ENCODE data around the gene ANTXR2. TPM values are rescaled to one million over a fixed set of nuclear protein-coding genes. Genes with fewer than 3 reads are reported as not detected.

The ANTXR2 gene
- total RNA-seq, 1 donor from 2014 or later = 16.8 TPM

DNA sequence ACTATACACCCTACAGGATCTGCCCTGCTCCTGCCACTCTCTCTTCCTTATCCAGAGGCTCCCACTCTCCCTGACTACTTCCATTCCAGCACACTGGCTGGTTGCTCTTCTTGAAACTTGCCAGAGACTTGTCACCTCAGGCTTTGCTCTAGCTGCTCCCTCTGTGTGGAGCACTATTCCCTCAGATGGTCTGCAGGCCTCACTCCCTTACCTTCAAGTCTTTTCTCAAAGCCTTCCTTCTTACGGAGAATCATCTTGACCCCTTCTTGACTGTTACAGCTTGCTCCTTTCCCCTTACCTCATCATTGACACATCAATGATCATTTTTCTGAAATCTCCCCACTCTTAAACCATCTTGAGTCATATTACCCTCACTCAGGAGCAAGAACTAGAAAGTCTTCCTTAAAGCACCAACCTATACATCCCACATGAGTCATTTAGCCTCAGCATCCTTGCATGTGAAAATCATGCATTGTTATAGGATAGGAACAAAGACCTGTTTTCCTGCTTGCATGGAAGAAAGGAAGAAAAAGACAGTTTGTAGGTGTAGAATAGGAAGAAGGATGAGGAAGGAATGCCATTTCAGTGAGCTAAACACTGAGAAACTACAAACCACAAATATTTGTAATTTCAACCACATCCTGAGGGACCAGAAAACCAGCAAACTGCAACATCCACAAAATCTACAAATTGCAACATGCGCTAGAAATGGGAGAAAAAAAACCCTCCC lies 55.7 kb downstream of the ANTXR2 start:
- TF ChIP-seq, protein P1, sequence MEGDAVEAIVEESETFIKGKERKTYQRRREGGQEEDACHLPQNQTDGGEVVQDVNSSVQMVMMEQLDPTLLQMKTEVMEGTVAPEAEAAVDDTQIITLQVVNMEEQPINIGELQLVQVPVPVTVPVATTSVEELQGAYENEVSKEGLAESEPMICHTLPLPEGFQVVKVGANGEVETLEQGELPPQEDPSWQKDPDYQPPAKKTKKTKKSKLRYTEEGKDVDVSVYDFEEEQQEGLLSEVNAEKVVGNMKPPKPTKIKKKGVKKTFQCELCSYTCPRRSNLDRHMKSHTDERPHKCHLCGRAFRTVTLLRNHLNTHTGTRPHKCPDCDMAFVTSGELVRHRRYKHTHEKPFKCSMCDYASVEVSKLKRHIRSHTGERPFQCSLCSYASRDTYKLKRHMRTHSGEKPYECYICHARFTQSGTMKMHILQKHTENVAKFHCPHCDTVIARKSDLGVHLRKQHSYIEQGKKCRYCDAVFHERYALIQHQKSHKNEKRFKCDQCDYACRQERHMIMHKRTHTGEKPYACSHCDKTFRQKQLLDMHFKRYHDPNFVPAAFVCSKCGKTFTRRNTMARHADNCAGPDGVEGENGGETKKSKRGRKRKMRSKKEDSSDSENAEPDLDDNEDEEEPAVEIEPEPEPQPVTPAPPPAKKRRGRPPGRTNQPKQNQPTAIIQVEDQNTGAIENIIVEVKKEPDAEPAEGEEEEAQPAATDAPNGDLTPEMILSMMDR (IDR thresholded peaks at IDR 0.05) = no peak
- H3K27ac ChIP-seq = no peak overlapping the region
- H3K27me3 ChIP-seq = no peaks in the 10 kb centered on the region
- intact Hi-C loops (cut with DNase I) = no loop called here
- no peak for DNase-seq (ENCODE audit: low spot score in 2 of 2)
- H3K4me3 ChIP-seq = no peak overlapping the region
- H3K9me3 ChIP-seq = no peaks in the 10 kb centered on the region
- no peaks in the 10 kb centered on the region for H3K4me1 ChIP-seq
- H3K36me3 ChIP-seq = peaks cover 4 to 13% of the 10 kb centered on the region in 2 donors

DNA sequence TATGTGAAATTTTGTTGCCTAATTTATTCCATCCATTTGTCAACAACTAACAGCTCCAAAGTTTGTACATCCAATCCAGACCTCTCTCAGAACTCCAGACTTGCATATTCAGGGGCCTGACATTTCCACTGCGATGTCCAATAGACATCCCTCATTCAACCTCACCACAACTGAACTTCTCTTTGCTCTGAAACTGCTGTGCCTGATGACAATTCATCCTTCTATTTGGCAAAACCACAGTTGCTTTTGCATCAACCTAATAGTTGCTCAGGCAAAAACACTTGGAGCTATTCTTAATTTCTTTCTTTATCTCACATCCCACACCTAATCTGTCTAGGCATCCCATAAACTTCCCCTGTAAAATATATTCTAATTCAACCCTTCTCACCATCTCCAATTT lies 56.5 kb downstream of the ANTXR2 start:
- intact Hi-C loops (cut with DNase I) = no loop called here
- no peak for DNase-seq (ENCODE audit: low spot score in 2 of 2)
- Histone ChIP-seq H3K9me3 (no peaks in the 10 kb centered on the region), H3K27me3 (no peaks in the 10 kb centered on the region), H3K4me1 (no peaks in the 10 kb centered on the region), H3K4me3 (no peak overlapping the region), H3K27ac (no peak overlapping the region), H3K36me3 (peaks cover 4 to 13% of the 10 kb centered on the region in 2 donors)
- TF ChIP-seq, protein P1 (IDR thresholded peaks at IDR 0.05) = no peak

DNA sequence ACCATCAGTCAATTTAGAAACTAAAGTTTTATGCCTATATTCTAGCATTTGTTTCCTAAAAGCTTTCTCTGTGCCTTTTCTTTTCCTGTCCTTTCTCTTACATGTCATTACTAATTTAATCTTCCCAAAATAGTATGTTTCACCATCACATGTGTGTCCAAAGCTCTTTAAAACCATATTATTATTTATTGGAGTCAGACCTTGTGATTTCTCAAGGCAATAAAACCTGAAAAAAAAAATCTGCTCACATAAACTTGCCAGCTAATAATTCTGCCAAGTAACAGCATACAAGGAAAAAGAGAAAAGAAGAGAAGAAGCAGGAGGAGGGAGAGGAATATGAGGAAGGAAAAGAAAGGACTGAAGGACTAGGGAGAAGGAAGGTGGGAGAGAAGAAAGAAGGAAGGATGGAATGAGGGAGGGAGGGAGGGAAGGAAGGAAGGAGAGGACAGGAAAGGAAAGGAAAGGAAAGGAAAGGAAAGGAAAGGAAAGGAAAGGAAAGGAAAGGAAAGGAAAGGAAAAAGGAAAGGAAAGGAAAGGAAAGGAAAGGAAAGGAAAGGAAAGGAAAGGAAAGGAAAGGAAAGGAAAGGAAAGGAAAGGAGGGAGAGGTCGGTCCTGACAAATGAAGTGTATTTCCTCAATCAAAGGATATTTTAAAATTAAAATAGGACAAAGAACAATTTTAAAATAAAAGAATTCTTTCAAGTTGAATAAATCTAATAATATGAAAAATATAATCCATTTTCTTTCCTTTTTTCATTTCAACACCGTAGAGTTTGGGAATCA lies 57.4 kb downstream of the ANTXR2 start:
- Histone ChIP-seq H3K36me3 (peaks cover 4 to 13% of the 10 kb centered on the region in 2 donors), H3K27me3 (no peaks in the 10 kb centered on the region), H3K4me1 (no peaks in the 10 kb centered on the region), H3K9me3 (no peaks in the 10 kb centered on the region), H3K27ac (no peak overlapping the region), H3K4me3 (no peak overlapping the region)
- intact Hi-C loops (cut with DNase I) = no loop called here
- TF ChIP-seq, protein P1 (IDR thresholded peaks at IDR 0.05) = no peak
- no peak for DNase-seq (ENCODE audit: low spot score in 2 of 2)

DNA sequence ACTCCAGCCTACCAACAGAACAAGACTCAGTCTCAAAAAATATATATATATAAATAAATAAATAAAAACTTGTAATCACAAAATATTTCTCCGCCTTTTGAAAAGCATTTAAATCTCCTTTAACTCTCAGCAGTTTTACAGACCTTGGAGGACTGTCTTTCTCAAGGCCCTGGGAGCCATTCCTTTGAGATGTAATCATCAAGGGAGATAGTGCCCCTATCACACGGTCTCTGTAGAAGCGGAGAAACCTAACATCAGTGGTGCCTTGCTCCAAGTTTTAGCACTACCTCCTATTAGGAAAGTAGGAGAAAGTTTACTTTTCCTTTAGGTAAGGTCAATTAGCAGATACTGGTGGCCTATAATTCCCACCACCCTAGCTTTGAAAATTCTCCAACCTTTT lies 58.5 kb downstream of the ANTXR2 start:
- Histone ChIP-seq H3K36me3 (peaks cover 4 to 10% of the 10 kb centered on the region in 2 donors), H3K27ac (no peak overlapping the region)
- TF ChIP-seq, protein P1 (IDR thresholded peaks at IDR 0.05) = no peak

DNA sequence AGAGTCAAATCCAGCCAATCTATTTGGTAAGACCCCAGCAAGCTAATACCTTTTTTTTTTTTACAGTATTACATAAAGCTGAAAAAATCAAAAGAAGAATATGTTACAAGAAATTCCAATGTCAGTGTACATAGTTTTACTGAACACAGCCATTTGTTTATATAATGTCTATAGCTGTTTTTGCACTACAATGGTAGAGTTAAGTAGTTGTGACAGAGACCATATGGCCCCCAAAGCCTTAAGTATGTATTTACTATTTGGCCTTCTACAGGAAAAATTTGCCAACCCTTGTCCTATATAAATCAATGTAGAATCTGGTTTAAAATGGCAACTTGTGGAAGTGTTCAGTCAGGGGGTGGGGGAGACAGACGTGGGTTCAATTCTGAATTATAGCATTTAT lies 60.7 kb downstream of the ANTXR2 start:
- Histone ChIP-seq H3K27ac (no peak overlapping the region), H3K27me3 (no peaks in the 10 kb centered on the region), H3K9me3 (no peaks in the 10 kb centered on the region), H3K36me3 (peaks cover 4% of the 10 kb centered on the region in 2 donors), H3K4me1 (no peaks in the 10 kb centered on the region), H3K4me3 (no peak overlapping the region)
- intact Hi-C loops (cut with DNase I) = no loop called here
- TF ChIP-seq, protein P1 (IDR thresholded peaks at IDR 0.05) = no peak
- no peak for DNase-seq (ENCODE audit: low spot score in 2 of 2)

More for the DNA sequence above, 58.5 kb downstream of the ANTXR2 start:
- no peak overlapping the region for H3K4me3 ChIP-seq
- DNase-seq (ENCODE audit: low spot score in 2 of 2) = no peak
- no peaks in the 10 kb centered on the region for H3K27me3 ChIP-seq
- intact Hi-C loops (cut with DNase I) = no loop called here
- H3K9me3 ChIP-seq = no peaks in the 10 kb centered on the region
- H3K4me1 ChIP-seq = no peaks in the 10 kb centered on the region

Data from ascending aorta (tissue), 2 donors.